GM18517 (cell line): ENCODE measurements around the gene LIPN.
"Not testable (repeated sequence)": the region's sequence is repeated elsewhere in the genome, so short reads cannot be mapped to it uniquely, and the experiment has no call there.

Experiments
- ATAC-seq: cut with Tn5 transposase; IDR thresholded peaks from one replicate; pipeline ENCODE4 v1.9.1; 2021; ENCODE audit warnings: mild to moderate bottlenecking, moderate library complexity; ENCODE audit not compliant: unreplicated experiment

LIPN gene, protein sequence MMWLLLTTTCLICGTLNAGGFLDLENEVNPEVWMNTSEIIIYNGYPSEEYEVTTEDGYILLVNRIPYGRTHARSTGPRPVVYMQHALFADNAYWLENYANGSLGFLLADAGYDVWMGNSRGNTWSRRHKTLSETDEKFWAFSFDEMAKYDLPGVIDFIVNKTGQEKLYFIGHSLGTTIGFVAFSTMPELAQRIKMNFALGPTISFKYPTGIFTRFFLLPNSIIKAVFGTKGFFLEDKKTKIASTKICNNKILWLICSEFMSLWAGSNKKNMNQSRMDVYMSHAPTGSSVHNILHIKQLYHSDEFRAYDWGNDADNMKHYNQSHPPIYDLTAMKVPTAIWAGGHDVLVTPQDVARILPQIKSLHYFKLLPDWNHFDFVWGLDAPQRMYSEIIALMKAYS

DNA sequence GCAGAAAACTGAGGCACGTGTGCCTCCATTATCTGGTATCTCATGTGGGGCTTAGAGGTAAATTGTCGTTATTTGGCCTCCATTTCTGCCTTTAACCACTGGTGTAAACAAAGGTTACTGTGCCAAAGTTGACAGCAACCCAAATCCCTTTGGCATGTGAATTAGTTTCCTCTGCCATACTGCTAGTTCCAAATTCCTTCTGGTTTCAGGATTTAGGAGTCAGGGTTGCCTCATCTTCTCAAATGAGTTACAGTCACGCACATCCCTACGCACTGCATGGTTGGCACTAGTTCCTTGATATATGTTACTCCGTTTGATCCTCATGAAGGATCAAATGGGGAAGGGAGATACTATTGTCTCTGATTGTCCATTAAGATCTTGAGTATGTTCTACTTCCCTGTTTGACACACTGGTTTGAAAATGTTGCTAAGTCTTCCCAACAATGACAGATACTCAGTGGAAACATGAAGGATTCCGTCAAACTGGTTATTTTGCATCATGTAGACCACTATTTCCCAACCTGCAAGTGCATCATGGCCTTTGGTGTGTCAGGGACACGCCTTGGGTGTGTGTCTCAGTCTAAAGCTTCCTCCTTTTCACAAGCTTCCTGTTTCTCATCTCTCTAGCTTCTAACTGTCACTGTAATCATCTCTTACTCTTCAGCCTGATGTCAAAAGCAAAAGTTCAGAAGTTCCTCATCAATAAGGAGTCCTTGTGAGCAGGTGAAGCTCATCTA is at the start of gene LIPN:
Gene LIPN, plus strand, starts transcription at position 655 of the 736 bp plus-strand sequence. CDS start 1,386 bp downstream, outside the sequence.
- no peak for ATAC-seq

- no peak for ATAC-seq
Observed at GRCh38 chr10:88715517-88715916, 44.3 kb upstream of the LIPN start.

- ATAC-seq = no peak
Observed at GRCh38 chr10:88721392-88721791, 38.4 kb upstream of the LIPN start.

- no peak for ATAC-seq
Observed at GRCh38 chr10:88725798-88726197, 34.0 kb upstream of the LIPN start.

- ATAC-seq = no peak
Observed at GRCh38 chr10:88728107-88728763, 31.6 kb upstream of the LIPN start.

DNA sequence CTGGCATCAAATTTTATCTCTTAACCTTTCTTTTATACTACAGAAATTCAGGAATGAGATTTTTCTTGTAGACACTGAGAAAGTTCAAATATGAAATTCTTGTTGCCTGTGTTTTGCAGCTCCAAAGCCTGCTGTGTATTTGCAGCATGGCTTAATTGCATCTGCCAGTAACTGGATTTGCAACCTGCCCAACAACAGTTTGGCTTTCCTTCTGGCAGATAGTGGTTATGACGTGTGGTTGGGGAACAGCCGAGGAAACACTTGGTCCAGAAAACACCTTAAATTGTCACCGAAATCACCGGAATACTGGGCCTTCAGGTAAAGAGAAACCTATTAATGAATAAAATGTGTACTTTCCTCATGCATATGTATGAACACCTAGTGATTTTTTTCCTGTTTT is 29.0 kb upstream of the LIPN start:
- ATAC-seq = no peak

GRCh38 chr10:88731296-88731695 is 28.5 kb upstream of the LIPN start:
- no peak for ATAC-seq

DNA sequence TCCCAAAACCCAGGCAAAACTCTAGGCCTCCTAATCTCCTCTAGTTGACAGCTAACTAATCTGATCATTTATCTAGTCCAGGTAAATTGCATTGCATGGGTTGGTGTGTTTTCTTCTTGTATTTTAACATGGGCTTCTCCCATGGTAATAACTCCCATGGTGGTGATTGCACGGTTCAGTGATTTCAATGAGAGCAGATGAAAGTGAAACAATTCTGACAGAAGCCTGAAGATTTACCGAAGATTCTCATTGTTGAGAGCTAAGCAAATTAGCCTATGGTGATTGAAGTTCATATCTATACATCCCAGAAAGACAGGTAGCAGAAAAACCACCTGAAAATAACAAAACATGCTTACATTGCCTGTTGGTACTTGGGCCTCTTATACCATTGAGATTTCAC is 26.6 kb upstream of the LIPN start:
- ATAC-seq = no peak

GRCh38 chr10:88735661-88736060 is 24.2 kb upstream of the LIPN start:
- ATAC-seq = no peak

GRCh38 chr10:88741921-88742320 is 17.9 kb upstream of the LIPN start:
- not testable (repeated sequence) for ATAC-seq

DNA sequence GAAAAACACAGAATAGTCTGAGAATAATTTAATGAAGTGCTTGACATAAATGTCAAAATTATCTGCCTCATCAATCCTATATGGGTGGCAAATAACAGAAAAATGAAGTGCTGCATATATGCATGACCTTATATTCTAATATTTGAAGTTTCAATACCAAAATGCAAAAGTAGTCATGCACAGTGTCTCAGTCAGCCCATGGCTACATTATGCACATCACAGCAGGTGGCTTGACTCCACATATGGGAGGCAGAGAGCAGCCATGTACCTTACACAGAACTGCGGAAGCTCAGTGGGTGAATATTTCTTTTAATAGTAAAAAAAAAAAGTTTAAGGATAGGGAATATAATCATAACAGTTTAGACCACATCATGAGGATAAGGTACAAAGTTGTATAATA is 17.4 kb upstream of the LIPN start:
- no peak for ATAC-seq

DNA sequence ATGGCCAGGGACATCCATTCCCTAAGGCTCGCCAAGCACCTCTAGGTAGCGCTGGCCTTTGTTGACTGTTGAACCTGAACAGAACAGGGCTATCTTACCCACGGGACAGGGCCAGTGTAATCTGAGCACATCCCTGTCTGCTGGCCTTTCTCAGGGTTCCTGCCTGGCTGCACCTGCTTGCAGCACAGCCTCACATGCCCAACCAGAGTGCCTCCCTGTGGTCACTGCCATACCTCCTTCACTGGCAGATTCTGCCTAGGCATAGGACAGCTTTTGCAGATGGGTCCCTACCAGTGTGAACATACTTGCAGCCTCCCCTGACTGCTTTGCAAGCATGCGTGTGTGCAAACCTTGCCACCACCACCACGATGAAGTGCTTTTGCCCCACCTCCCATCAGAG is 15.8 kb upstream of the LIPN start:
- ATAC-seq = no peak

GRCh38 chr10:88745633-88746032 is 14.2 kb upstream of the LIPN start:
- ATAC-seq = no peak

GRCh38 chr10:88754287-88754686 is 5.5 kb upstream of the LIPN start:
- no peak for ATAC-seq

GRCh38 chr10:88755753-88756152 is 4.1 kb upstream of the LIPN start:
- peak; percentile 53 for ATAC-seq

GRCh38 chr10:88756660-88757059 is 3.2 kb upstream of the LIPN start:
- ATAC-seq = no peak

GRCh38 chr10:88762906-88763305 is 3.1 kb downstream of the LIPN start:
- no peak for ATAC-seq

DNA sequence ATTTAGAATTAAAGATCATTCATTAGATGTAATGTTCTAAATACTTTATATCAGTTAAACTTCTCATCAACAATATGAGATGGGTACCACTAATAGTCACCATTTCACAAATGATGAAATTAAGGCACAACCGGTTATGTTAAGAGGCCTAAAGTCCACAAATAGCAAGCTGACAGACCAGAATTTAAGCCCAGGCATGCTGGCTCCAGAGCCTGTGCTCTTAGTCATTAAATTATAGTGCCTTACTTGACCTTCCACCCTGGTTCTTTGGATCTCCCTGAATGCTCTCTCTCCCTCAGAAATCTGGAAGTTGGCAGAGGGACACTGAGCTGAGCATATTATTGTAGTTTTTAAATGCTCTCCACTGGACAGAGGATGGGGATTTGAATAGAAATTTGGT is 3.6 kb downstream of the LIPN start:
- no peak for ATAC-seq

DNA sequence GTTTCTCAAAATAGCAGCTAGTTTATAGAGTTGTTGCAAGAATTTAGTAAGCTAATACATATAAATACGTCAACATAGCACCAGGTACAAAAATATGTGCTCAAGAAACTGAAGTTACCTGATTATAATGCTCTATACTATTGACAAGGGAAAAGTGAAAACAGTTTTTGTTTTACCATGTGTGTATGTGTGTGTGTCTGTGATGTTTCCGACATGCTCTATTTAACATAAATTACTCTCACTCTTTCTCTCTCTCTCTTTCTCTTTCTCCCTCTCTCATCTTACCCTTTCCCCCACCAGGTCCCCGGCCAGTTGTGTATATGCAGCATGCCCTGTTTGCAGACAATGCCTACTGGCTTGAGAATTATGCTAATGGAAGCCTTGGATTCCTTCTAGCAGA is 4.3 kb downstream of the LIPN start:
- ATAC-seq = no peak

GRCh38 chr10:88765816-88766215 is 6.0 kb downstream of the LIPN start:
- no peak for ATAC-seq

- no peak for ATAC-seq
Observed at GRCh38 chr10:88769384-88769783, 9.6 kb downstream of the LIPN start.

- ATAC-seq = no peak
Observed at GRCh38 chr10:88781206-88781605, 21.4 kb downstream of the LIPN start.
